H1 (cell line): ENCODE measurements around the gene MPPED2. TPM values are rescaled to one million over a fixed set of nuclear protein-coding genes. Genes with fewer than 3 reads are reported as not detected.

Source experiments
- CTCF ChIA-PET: fragments of 300-600 bp; sonication (Branson Sonifier 250); formaldehyde crosslinking; loops from one replicate; lab custom pipeline; 2021; ENCODE audit not compliant: partially characterized antibody; lab: Charles Lee
- POLR2A ChIA-PET: fragments of 300-600 bp; sonication (Branson Sonifier 250); formaldehyde crosslinking; loops from one replicate; lab custom pipeline; 2021; ENCODE audit warnings: inconsistent platforms; ENCODE audit not compliant: partially characterized antibody; lab: Charles Lee
- DNase-seq, 2 experiments: peaks; one replicate each; pipeline versions ENCODE4 v3.0.0 to v3.0.0-alpha.2; 2010 to 2022; ENCODE audit warnings: low spot score in 2 of 2, low read depth in 1 of 2, mixed read lengths in 1 of 2
- FAIRE-seq: peaks from 2 replicates; lab custom pipeline; 2011; peaks lifted over from hg19 to GRCh38; lab: Jason Lieb, UNC
- H2AFZ ChIP-seq: 2 replicates; pipeline ENCODE4 v1.8.1; 2012; ENCODE audit warnings: low read length, inconsistent platforms
- H2AK5ac ChIP-seq: 2 replicates; pipeline ENCODE4 v1.6.1; 2013; ENCODE audit warnings: low read depth, low read length
- H2BK120ac ChIP-seq: replicated peaks from 2 replicates; pipeline ENCODE3; 2013; ENCODE audit warnings: low read depth, low read length, inconsistent platforms
- H2BK12ac ChIP-seq: 2 replicates; pipeline ENCODE4 v1.6.1; 2013; ENCODE audit warnings: low read depth, low read length
- H2BK15ac ChIP-seq: 2 replicates; pipeline ENCODE4 v1.6.1; 2013; ENCODE audit warnings: low read length
- H2BK20ac ChIP-seq: 2 replicates; pipeline ENCODE4 v1.6.1; 2013; ENCODE audit warnings: low read length
- H2BK5ac ChIP-seq: 2 replicates; pipeline ENCODE4 v1.6.1; 2013; ENCODE audit warnings: low read depth, low read length
- H3K14ac ChIP-seq: 2 replicates; pipeline ENCODE4 v1.6.1; 2013; ENCODE audit warnings: inconsistent platforms; ENCODE audit not compliant: insufficient read length
- H3K18ac ChIP-seq: 2 replicates; pipeline ENCODE4 v1.6.1; 2013; ENCODE audit warnings: low read length; ENCODE audit errors: extremely low read depth
- H3K23ac ChIP-seq: 2 replicates; pipeline ENCODE4 v1.6.1; 2013; ENCODE audit warnings: inconsistent platforms; ENCODE audit not compliant: insufficient read length
- H3K23me2 ChIP-seq: 2 replicates; pipeline ENCODE4 v1.6.1; 2013; ENCODE audit warnings: low read depth, low read length
- H3K27ac ChIP-seq: 2 replicates; pipeline ENCODE4 v1.6.1; 2011; ENCODE audit warnings: low read depth, low read length, inconsistent platforms
- H3K27me3 ChIP-seq, 4 experiments: replicated peaks in 1 of 4; 1 replicate in 1 of 4; 2 replicates in 3 of 4; pipeline versions ENCODE4 v1.6.1 to v1.8.1; 2011 to 2013; ENCODE audit warnings: low read length in 3 of 4, mild to moderate bottlenecking in 3 of 4, inconsistent platforms in 2 of 4, mixed read lengths in 2 of 4, moderate library complexity in 1 of 4; ENCODE audit not compliant: control insufficient read depth in 3 of 4, insufficient read depth in 3 of 4; ENCODE audit errors: extremely low read depth in 1 of 4
- H3K36me3 ChIP-seq, 4 experiments: 2 replicates each; pipeline versions ENCODE4 v1.6.1 to v1.8.1; 2011 to 2013; ENCODE audit warnings: mild to moderate bottlenecking in 4 of 4, low read length in 3 of 4, moderate library complexity in 2 of 4, control low read depth in 1 of 4, inconsistent platforms in 1 of 4; ENCODE audit not compliant: insufficient read depth in 4 of 4, control insufficient read depth in 2 of 4
- H3K4ac ChIP-seq: replicated peaks from 2 replicates; pipeline ENCODE3; 2013; ENCODE audit warnings: low read length, low read depth, mixed read lengths, inconsistent platforms; ENCODE audit not compliant: insufficient read length
- H3K4me1 ChIP-seq, 4 experiments: replicated peaks in 1 of 4; 1 replicate in 1 of 4; 2 replicates in 3 of 4; pipeline versions ENCODE4 v1.6.1 to v1.8.1; 2011 to 2013; ENCODE audit warnings: low read length in 3 of 4, inconsistent platforms in 2 of 4, mixed read lengths in 1 of 4; ENCODE audit not compliant: insufficient read depth in 4 of 4, control insufficient read depth in 3 of 4
- H3K4me2 ChIP-seq, 2 experiments: 2 replicates each; pipeline versions ENCODE4 v1.6.1 to v1.8.1; 2011 to 2013; ENCODE audit warnings: low read depth in 2 of 2, low read length in 2 of 2, control low read depth in 1 of 2, inconsistent platforms in 1 of 2, mild to moderate bottlenecking in 1 of 2; ENCODE audit not compliant: insufficient read depth in 1 of 2
- H3K4me3 ChIP-seq, 4 experiments: fragments of 200-600, 300-600 bp in 1 of 4; sonication (generic), shearing (Covaris generic), sonication (Bioruptor Twin) in 1 of 4; 2 replicates each; pipeline versions ENCODE4 v1.5.1 to v1.8.1; 2011 to 2016; ENCODE audit warnings: low read length in 4 of 4, low read depth in 3 of 4, control low read depth in 2 of 4, inconsistent platforms in 2 of 4, mild to moderate bottlenecking in 2 of 4, mixed read lengths in 1 of 4, moderate library complexity in 1 of 4; ENCODE audit not compliant: insufficient read depth in 2 of 4; ENCODE audit errors: extremely low read depth in 1 of 4
- H3K56ac ChIP-seq: replicated peaks from 2 replicates; pipeline ENCODE3; 2013; ENCODE audit warnings: low read depth, mild to moderate bottlenecking, mixed read lengths, low read length, inconsistent platforms; ENCODE audit not compliant: insufficient read length
- H3K79me1 ChIP-seq: 2 replicates; pipeline ENCODE4 v1.6.1; 2013; ENCODE audit warnings: low read depth, low read length, control low read depth
- H3K79me2 ChIP-seq, 2 experiments: 2 replicates each; pipeline versions ENCODE4 v1.6.1 to v1.8.1; 2012 to 2013; ENCODE audit warnings: low read length in 2 of 2, mild to moderate bottlenecking in 2 of 2, inconsistent platforms in 1 of 2; ENCODE audit not compliant: insufficient read depth in 2 of 2, control insufficient read depth in 1 of 2
- H3K9ac ChIP-seq, 4 experiments: replicated peaks in 1 of 4; 1 replicate in 1 of 4; 2 replicates in 3 of 4; pipeline versions ENCODE4 v1.6.1 to v1.8.1; 2011 to 2013; ENCODE audit warnings: low read depth in 3 of 4, low read length in 3 of 4, control low read depth in 2 of 4, mild to moderate bottlenecking in 2 of 4, moderate library complexity in 2 of 4, inconsistent platforms in 1 of 4; ENCODE audit errors: extremely low read depth in 1 of 4
- H3K9me3 ChIP-seq, 2 experiments: 2 replicates each; pipeline versions ENCODE4 v1.6.1 to v1.8.1; 2012 to 2013; ENCODE audit warnings: mild to moderate bottlenecking in 2 of 2, moderate library complexity in 2 of 2, control low read depth in 1 of 2, inconsistent platforms in 1 of 2, low read depth in 1 of 2, low read length in 1 of 2, mixed read lengths in 1 of 2; ENCODE audit not compliant: insufficient read depth in 2 of 2
- H4K20me1 ChIP-seq, 2 experiments: replicated peaks in 1 of 2; 2 replicates each; pipeline versions ENCODE3 to v1.8.1; 2011 to 2013; ENCODE audit warnings: inconsistent platforms in 2 of 2, low read length in 2 of 2, mild to moderate bottlenecking in 1 of 2; ENCODE audit not compliant: insufficient read depth in 2 of 2, control insufficient read depth in 1 of 2
- H4K5ac ChIP-seq: 2 replicates; pipeline ENCODE4 v1.6.1; 2013; ENCODE audit warnings: low read length, low read depth, mixed read lengths, inconsistent platforms; ENCODE audit not compliant: insufficient read length
- H4K8ac ChIP-seq: 2 replicates; pipeline ENCODE4 v1.8.0; 2013; ENCODE audit warnings: mild to moderate bottlenecking, moderate library complexity, low read length, inconsistent platforms; ENCODE audit not compliant: insufficient read depth; ENCODE audit errors: extremely low read depth
- H4K91ac ChIP-seq: replicated peaks from 2 replicates; pipeline ENCODE3; 2013; ENCODE audit warnings: low read length, mixed read lengths, inconsistent platforms; ENCODE audit not compliant: insufficient read length
- RAD21 ChIP-seq, 2 experiments: IDR thresholded peaks in 1 of 2; conservative IDR thresholded peaks in 1 of 2; 2 replicates each; pipeline ENCODE4 v1.6.1; 2011; ENCODE audit warnings: low read depth in 2 of 2, low read length in 2 of 2, improper control_type of control experiment in 1 of 2, inconsistent platforms in 1 of 2, mild to moderate bottlenecking in 1 of 2, moderate library complexity in 1 of 2
- WGBS, 2 experiments: shearing (Covaris generic) in 1 of 2; methylation state at CpG; one replicate each; pipeline versions ENCODE4 v1.1.6 to v1.1.7; 2013 to 2015; ENCODE audit warnings: low lambda C conversion rate in 2 of 2, mixed read lengths in 2 of 2, inconsistent platforms in 1 of 2, low coverage in 1 of 2, missing lambda C conversion rate in 1 of 2; ENCODE audit not compliant: insufficient replicate concordance in 2 of 2, insufficient coverage in 1 of 2, insufficient read length in 1 of 2; ENCODE audit errors: extremely low coverage in 1 of 2, missing lambda C conversion rate in 1 of 2; 5-methylcytosine and 5-hydroxymethylcytosine counted together
- polyA plus RNA-seq, 7 experiments: library from polyadenylated mRNA; depleted of rRNA in 3 of 7; stranded (reverse) in 5 of 7; unstranded in 2 of 7; fragments of >200 nt in 5 of 7; fragments of 200-250 nt in 2 of 7; gene quantifications; 1 replicate in 5 of 7; 2 replicates in 1 of 7; 4 replicates in 1 of 7; pipeline versions ENCODE4 v1.2.1 to v1.2.3, GENCODE V29; 2011 to 2013; ENCODE audit warnings: missing spikeins in 2 of 7, mixed read lengths in 2 of 7
- total RNA-seq: library from RNA; stranded (reverse); fragmentation: NEBNext Ultra II Directional; extraction: Animal tissue kit (Norgen Biotek cat#: 25700); gene quantifications from 2 replicates; pipeline ENCODE4 v1.2.1, GENCODE V29; 2021
- TF ChIP-seq, protein P1 (sequence below): IDR thresholded peaks from 2 replicates; pipeline ENCODE4 v1.6.1; 2012; ENCODE audit warnings: inconsistent platforms

The MPPED2 gene
- total and polyA plus RNA-seq, 2 of the 8 experiments (the other 6 are each of a cell fraction or from before 2014, with no cell fraction given): 1.3 to 3.5 TPM

GRCh38 chr11:30509364-30509763, 76.8 kb downstream of the MPPED2 start:
- no peak for DNase-seq
- no peak for FAIRE-seq
- TF ChIP-seq, protein P1, sequence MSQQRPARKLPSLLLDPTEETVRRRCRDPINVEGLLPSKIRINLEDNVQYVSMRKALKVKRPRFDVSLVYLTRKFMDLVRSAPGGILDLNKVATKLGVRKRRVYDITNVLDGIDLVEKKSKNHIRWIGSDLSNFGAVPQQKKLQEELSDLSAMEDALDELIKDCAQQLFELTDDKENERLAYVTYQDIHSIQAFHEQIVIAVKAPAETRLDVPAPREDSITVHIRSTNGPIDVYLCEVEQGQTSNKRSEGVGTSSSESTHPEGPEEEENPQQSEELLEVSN: no peak
- no peak for TF ChIP-seq RAD21 (IDR thresholded peaks at IDR 0.05 in 1 of 2, conservative IDR thresholded peaks at IDR 0.05 in 1 of 2; ENCODE audit: low read depth in 2 of 2, low read length in 2 of 2)

More at GRCh38 chr11:30509364-30509763, 76.8 kb downstream of the MPPED2 start:
- H3K14ac ChIP-seq: no peak overlapping the region
- no peaks in the 10 kb centered on the region for H3K36me3 ChIP-seq
- H3K23ac ChIP-seq: no peak overlapping the region
- no peak overlapping the region for H3K4me3 ChIP-seq
- no peaks in the 10 kb centered on the region for H3K9me3 ChIP-seq
- no peaks in the 10 kb centered on the region for H3K79me2 ChIP-seq
- ChIA-PET CTCF (interaction anchor here (0.6 kb wide), 1 partner anchor 71 kb away, joined by 3 read pairs; no protein-coding TSS in a partner anchor), POLR2A (no interaction called here)
- no peak overlapping the region for H2BK20ac ChIP-seq
- no peak overlapping the region for H2AFZ ChIP-seq
- H3K79me1 ChIP-seq: no peaks in the 10 kb centered on the region
- H2BK5ac ChIP-seq: no peak overlapping the region
- H3K9ac ChIP-seq: no peak overlapping the region
- no peaks in the 10 kb centered on the region for H3K27me3 ChIP-seq
- 90% methylated on average over 2 of the region's 2 CpGs; no CpG with 5 or more reads in 1 of the 2 experiments for WGBS, 2 experiments
- H4K20me1 ChIP-seq: no peaks in the 10 kb centered on the region
- H2AK5ac ChIP-seq: no peak overlapping the region
- H3K18ac ChIP-seq: no peak overlapping the region
- H4K5ac ChIP-seq: no peak overlapping the region
- H3K23me2 ChIP-seq: no peaks in the 10 kb centered on the region
- H3K56ac ChIP-seq: no peak overlapping the region
- H3K27ac ChIP-seq: no peak overlapping the region
- H3K4me1 ChIP-seq: no peaks in the 10 kb centered on the region; a peak in 1 of 7 replicates
- H4K91ac ChIP-seq: no peak overlapping the region
- no peak overlapping the region for H2BK12ac ChIP-seq
- no peak overlapping the region for H3K4ac ChIP-seq
- H3K4me2 ChIP-seq: no peak overlapping the region; a peak in 1 of 4 replicates
- no peak overlapping the region for H4K8ac ChIP-seq
- no peak overlapping the region for H2BK120ac ChIP-seq
- H2BK15ac ChIP-seq: no peak overlapping the region
